Kidney capillary endothelial cell (primary cell): ENCODE measurements around the gene LTBR.
A peak's percentile ranks its signal among the peaks of the same experiment; 100 is the strongest.

Source experiments
- DNase-seq: peaks from one replicate; pipeline ENCODE4 v3.0.0-alpha.2; 2018; ENCODE audit warnings: low spot score

The LTBR gene

DNA sequence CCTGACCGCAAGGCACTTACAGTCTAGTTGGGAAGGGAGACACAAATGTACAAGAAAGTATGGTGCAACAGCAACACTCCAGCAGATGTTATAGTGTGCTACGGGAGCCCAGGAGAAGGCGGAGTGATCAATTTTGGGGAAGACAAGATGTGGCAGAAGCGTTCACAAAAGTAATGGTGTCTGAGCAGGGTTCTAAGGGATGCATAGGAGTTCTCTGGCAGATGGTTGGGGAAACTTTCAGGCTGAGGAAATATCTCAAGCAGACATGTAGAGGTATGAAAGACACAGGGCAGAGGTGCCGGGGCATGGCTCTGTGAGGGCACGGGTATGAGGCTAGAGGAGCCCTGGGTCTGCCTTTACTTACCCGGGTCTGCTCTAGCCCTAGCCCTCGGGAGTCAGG is 37.0 kb upstream of the LTBR start:
- no peak for DNase-seq

DNA sequence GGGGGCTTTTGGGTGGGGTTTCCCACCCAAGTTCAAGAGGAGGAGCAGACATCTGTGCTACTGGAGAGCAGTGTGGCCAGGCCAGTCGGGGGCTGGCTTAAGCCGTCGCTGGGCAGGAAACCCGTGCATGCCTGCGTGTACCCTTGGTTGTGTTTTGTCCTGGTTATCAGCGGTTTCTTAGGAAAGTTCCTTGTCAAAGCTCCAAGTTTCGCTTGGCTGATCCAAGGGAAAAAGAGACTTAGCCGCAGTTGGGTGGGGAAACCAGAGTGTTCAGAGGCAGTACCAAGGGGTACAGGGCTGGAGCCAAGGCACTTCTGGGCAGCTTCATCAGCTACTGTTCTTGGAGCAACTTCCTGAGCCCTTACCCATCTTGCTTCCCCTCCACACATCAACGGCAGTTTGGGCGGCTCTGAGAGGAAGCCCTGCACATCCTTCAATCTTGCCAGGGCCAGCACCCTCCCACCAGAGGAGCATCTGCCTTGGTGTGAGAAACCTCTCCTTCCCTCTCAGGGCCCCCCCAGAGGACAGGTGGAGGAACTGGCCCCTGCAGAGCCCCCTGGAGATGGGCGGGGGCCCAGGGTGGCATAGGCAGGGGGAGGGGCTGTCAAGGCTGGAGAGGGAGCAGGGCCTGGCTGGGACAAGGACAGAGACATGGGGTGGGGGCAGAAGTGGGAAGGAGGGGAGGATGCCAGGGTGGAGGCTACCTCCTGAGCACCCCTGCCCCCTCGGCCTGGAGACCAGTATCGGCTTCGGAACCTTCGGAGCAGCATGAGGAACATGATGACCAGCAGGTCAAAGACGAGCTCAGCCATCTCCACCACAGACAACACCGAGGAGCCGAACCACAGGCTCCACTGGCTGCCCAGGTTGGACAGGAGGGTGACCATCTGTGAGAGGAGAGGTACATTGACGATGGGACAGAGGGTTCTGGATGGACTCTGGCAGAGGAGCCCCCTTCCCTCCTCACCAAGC is 36.3 kb upstream of the LTBR start:
- DNase-seq: no peak

DNA sequence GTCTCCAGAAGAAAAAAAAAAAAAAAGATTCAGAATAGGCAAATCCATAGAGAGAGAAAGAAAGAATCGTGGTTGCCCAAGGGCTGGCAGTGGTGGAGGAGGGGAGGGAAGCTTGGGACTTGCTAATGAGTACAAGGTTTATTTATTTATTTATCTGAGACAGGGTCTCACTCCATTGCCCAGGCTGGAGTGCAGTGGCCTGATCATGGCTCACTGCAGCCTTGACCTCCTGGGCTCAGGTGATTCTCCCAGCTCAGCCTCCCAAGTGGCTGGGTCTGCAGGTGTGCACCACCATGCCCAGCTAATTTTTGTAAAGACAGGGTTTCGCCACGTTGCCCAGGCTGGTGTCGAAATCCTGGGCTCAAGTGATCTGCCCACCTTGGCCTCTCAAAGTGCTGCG is 32.3 kb upstream of the LTBR start:
- DNase-seq: no peak

- DNase-seq: no peak
Observed at GRCh38 chr12:6352193-6353173, 31.5 kb upstream of the LTBR start.

GRCh38 chr12:6354495-6355393 is 29.2 kb upstream of the LTBR start:
- no peak for DNase-seq

DNA sequence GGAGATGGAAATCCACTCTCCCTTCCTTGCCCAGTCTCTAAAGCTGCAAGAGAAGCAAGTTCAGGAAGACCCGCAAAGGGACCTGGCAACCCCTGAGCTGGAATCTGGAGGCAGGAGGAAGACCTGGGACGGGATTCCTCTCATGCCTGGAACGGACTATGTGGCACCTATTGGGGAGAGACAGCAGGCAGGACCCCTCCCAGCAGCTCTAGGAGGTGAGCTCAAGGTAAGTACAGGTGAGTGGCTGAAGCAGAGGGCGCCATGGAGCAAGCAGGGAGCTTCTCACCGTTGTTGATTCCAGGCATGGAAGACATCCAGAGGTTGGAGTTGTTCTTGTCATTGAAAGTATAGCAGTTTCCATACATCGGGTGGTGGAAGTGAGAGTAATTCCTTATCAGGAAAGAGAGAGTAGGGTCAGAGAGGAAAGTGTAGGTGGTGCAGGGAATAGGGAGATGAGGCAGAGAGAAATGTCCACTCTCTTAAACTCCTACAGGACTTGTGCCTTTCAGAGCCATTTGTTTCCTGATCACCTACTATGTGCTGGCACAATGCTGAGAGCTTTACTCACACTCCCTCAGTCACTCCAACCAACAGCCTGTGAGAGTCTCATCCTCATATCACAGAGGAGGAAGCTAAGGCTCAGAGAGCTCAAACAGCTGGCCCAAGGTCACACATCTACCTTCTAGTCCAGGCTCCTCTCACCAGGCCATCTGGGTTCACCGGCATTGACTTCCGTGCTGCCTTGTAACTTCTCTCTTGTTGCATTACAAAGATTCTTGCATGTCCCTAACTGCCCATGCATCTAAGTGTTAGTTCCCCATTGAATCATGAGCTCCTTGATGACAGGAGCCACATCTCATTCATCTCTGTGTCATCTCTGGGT is 28.2 kb upstream of the LTBR start:
- DNase-seq: no peak

GRCh38 chr12:6356374-6356820 is 27.6 kb upstream of the LTBR start:
- DNase-seq: no peak

DNA sequence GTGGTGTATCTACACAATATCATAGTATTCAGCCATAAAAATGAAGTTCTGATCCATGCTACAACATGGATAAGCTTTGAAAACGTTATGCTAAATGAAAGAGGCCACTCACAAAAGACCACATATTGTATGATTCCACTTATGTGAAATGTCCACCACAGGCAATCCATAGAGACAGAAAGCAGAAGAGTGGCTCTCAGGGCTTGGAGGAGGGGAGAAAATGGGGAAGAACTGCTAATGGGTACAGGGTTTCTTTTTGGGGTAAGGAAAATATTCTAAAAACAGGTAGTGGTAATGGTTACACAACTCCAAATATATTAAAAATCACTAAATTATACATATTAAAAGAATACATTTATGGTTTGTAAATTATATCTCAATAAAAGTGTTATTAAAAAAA is 25.1 kb upstream of the LTBR start:
- DNase-seq: no peak

DNA sequence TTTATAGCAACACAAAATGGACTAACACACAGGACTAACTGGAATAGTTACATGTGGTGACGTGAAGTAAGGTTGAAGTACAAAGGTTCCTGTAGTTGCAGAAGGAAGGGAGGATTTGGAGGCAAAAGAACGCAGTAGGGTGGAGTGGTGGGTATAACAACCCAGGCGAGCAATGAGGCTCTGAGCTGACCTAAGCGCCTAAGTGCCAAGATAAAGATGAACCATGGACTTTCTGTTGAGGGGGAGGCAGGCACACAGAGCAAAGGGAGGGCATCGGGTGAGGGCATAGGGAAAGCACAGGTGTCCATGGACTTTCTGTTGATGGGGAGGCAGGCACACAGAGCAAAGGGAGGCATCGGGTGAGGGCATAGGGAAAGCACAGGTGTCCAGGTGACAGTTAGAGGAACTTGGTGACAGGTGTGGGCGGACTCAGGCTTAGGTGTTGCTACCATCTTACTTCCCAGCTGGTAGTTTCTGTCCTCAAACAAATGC is 23.8 kb upstream of the LTBR start:
- DNase-seq: no peak

GRCh38 chr12:6360578-6361490 is 23.1 kb upstream of the LTBR start:
- DNase-seq: no peak

DNA sequence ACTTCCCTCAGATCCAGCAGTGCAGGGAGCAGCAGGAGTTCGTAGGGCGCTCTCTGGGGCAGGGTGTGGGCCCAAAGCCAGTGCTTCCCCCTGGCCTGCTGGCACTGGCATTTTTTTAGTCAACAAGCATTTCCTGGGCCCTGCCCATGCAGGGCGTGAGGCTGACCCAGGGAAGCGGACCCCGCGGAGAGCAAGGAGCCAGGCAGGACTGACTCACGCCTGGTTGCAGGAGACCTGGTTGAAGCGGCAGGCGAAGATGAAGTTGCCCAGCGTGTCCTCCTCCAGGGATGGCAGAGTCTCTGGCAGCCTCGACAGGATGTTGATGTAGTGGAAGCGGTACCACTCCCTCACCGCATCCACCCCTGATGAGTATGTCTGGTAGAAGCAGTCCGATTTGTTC is 22.1 kb upstream of the LTBR start:
- DNase-seq: no peak

GRCh38 chr12:6362403-6362802 is 21.6 kb upstream of the LTBR start:
- DNase-seq: no peak

- no peak for DNase-seq
Observed at GRCh38 chr12:6363010-6363329, 21.0 kb upstream of the LTBR start.

DNA sequence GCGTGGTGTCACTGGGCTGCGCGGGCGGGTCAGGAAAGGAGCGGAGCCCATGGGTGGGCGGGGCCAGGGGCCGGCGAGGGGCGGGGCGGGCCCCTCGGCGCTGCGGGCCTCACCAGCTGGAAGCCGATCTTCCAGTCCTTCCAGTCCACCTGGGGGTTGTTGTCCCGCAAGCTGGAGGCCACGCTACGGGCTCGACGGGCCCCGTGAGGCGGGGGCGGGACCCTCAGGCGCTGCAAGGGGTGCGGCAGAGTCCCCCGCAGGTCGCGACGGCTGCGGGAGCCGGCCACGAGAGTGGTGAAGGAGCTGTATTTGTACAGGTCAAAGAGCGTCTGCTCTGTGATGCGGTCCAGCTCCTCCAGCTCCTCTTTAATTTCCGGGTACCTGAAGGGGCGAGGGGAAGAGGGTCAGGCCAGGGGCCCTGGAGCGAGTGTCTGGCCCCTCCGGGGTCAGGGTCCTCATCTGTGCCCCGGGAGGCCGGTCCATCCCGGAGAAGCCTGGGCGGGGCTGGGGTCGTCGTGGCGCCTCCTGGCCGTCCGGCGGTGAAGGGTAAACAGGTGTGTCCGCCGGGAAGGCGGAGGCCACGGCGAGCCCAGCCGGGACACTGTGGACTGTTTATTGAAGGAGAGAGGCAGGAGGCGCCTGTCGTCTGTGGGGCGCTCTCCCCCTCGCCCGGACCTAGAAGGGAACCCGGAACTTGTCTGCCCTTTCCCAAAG is 20.5 kb upstream of the LTBR start:
- peak; percentile 65 for DNase-seq

DNA sequence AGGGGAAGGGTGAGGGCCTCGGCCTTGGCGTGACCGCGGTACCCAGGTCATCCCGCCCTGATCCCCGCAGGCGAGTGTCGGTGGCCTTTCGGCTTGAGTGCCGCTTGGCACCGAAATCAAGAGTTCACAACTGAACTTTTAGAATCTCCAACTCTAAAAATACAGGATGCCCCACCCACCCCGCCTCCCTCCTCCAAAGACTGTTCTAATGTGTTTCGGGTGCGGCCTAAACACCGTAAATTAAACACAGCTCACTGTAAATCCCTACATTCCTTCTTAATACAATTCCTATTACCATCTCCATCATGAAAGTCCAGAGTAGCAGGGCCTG is 20.0 kb upstream of the LTBR start:
- no peak for DNase-seq

DNA sequence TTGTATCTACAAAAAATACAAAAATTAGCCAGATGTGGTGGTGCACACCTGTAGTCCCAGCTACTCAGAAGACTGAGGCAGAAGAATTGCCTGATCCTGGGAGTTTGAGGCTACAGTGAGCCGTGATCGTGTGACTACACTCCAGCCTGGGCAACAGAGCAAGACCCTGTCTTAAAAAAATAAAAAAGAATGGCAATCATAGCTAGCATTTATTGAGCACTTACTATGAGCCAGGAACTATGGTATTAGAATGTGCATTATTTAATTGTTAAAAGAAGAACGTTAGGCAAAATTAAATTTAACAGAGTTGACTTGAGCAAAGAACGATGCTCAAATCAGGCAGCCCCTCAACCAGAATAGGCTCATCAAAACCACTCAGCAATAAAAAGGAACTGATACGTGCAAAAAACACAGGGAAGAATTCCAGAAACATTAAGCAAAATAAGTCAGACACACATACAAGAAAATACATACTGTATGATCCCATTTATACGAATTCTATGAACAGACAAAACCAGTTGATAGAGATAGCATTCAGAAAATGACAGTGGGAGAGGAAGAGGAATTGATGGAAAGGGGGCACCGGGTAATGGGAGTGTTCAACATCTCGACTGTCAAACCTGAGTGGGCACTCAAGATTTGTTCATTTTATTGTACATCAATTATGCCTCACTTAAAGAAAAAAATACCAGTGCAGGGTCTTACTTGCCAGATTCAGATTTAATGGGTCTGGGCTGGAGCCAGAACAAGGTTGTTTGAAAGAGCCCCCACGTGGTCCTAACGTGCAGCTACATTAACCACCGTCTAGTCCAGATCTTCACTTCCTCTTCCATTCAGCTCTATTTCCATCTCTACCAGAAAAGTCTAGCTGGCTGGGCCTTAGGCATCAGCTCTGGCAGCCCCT is 16.6 kb upstream of the LTBR start:
- DNase-seq: peak; percentile 40

DNA sequence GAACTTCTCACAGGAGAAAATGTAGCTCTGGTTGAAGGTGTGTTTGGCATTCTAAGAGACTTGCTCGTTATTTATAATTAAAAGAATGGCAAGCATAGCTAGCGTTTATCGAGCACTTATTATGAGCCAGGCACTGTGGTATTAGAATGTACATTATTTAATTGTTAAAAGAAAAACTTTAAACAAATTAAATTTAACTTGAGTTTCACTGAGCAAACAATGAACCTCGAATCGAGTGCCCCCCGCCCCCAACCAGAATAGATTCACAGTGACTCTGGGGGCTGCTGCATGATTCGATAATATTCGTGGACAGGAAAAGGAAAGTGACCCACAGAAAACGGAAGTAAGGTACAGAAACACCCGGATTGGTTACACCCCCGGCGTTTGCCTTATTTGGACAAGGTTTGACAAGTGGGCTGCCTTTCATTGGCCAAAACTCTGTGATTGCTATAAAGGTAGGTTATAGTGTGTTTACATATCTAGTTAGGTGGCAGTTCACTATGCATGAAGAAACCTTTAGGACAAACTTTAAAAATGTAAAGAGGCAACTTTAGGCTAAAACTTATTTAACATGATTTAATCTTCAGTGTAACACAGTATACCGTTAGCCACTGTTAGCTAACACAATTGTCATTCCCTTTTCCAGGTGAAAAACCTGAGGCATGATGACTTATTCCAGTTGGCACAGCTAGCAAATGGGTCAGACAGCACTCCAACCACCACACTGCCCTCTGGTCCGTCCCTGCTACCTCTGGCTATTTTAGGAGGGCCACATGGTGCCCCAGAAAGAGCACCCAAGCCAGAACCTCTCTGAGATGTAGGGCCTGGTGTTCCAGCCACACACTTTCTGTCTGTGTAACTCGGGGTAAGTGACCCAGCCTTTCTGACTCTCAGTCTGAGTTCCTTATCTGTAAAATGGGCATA is 15.7 kb upstream of the LTBR start:
- DNase-seq: peak; percentile 26
